Endodermal cell (in vitro differentiated cells): ENCODE measurements around the gene PEDS1. TPM values are rescaled to one million over a fixed set of nuclear protein-coding genes. Genes with fewer than 3 reads are reported as not detected.

Source experiments
- DNase-seq: peaks from one replicate; pipeline ENCODE4 v3.0.0-alpha.2; 2017
- H3K27ac ChIP-seq: 2 replicates; pipeline ENCODE4 v1.5.1; 2013; ENCODE audit warnings: mild to moderate bottlenecking, low read depth, low read length, moderate library complexity
- H3K27me3 ChIP-seq: 2 replicates; pipeline ENCODE4 v1.6.1; 2013; ENCODE audit warnings: mild to moderate bottlenecking, low read length, moderate library complexity; ENCODE audit not compliant: insufficient read depth, control insufficient read depth, poor library complexity, severe bottlenecking
- H3K36me3 ChIP-seq: 2 replicates; pipeline ENCODE4 v1.7.0; 2013; ENCODE audit warnings: mild to moderate bottlenecking, low read length, moderate library complexity; ENCODE audit not compliant: control insufficient read depth, insufficient read depth
- H3K4me1 ChIP-seq: one replicate; pipeline ENCODE4 v1.7.0; 2013; ENCODE audit warnings: low read length; ENCODE audit not compliant: control insufficient read depth, insufficient read depth
- H3K4me3 ChIP-seq: 2 replicates; pipeline ENCODE4 v1.5.1; 2013; ENCODE audit warnings: mild to moderate bottlenecking, low read length, moderate library complexity
- H3K9ac ChIP-seq: 2 replicates; pipeline ENCODE4 v1.6.1; 2013; ENCODE audit warnings: mild to moderate bottlenecking, low read length, moderate library complexity; ENCODE audit not compliant: poor library complexity, severe bottlenecking; ENCODE audit errors: extremely low read depth
- H3K9me3 ChIP-seq: 2 replicates; pipeline ENCODE4 v1.6.1; 2013; ENCODE audit warnings: mild to moderate bottlenecking, low read length, moderate library complexity; ENCODE audit not compliant: control insufficient read depth
- H3K27ac Mint-ChIP-seq: 2 replicates; pipeline ENCODE4 v1.8.0; 2020; ENCODE audit warnings: mixed read lengths
- H3K27me3 Mint-ChIP-seq: 2 replicates; pipeline ENCODE4 v1.8.0; 2021; ENCODE audit warnings: mild to moderate bottlenecking, mixed read lengths; ENCODE audit not compliant: insufficient read depth
- H3K36me3 Mint-ChIP-seq: 2 replicates; pipeline ENCODE4 v1.8.0; 2020; ENCODE audit warnings: low read depth, mixed read lengths
- H3K4me1 Mint-ChIP-seq: 2 replicates; pipeline ENCODE4 v1.8.0; 2020; ENCODE audit warnings: mixed read lengths
- H3K4me3 Mint-ChIP-seq: 2 replicates; pipeline ENCODE4 v1.8.0; 2020; ENCODE audit warnings: mild to moderate bottlenecking, moderate library complexity, mixed read lengths
- H3K9me3 Mint-ChIP-seq: 2 replicates; pipeline ENCODE4 v1.8.0; 2020; ENCODE audit warnings: mild to moderate bottlenecking, mixed read lengths
- WGBS, 2 experiments: methylation state at CpG; one replicate each; pipeline versions ENCODE4 v1.1.5 to v1.1.7; 2013; ENCODE audit warnings: missing lambda C conversion rate in 2 of 2, mixed read lengths in 1 of 2; ENCODE audit not compliant: insufficient coverage in 1 of 2, insufficient read length in 1 of 2; 5-methylcytosine and 5-hydroxymethylcytosine counted together
- total RNA-seq, 2 donors: library from RNA; stranded (reverse); fragmentation: NEBNext Ultra II Directional in 1 of 2; extraction: Animal tissue kit (Norgen Biotek cat#: 25700) in 1 of 2; gene quantifications; 2 replicates in 1 of 2; 3 replicates in 1 of 2; pipeline ENCODE4 v1.2.1, GENCODE V29; 2021
- TF ChIP-seq, protein P1 (sequence below): fragments of 200-600 bp; sonication (generic); conservative IDR thresholded peaks from 2 replicates; pipeline ENCODE4 v1.5.0; 2021; ENCODE audit warnings: antibody characterized with exemption, mild to moderate bottlenecking

The PEDS1 gene
- total RNA-seq, 2 donors from 2014 or later, result 28.0 to 30.9 TPM

DNA sequence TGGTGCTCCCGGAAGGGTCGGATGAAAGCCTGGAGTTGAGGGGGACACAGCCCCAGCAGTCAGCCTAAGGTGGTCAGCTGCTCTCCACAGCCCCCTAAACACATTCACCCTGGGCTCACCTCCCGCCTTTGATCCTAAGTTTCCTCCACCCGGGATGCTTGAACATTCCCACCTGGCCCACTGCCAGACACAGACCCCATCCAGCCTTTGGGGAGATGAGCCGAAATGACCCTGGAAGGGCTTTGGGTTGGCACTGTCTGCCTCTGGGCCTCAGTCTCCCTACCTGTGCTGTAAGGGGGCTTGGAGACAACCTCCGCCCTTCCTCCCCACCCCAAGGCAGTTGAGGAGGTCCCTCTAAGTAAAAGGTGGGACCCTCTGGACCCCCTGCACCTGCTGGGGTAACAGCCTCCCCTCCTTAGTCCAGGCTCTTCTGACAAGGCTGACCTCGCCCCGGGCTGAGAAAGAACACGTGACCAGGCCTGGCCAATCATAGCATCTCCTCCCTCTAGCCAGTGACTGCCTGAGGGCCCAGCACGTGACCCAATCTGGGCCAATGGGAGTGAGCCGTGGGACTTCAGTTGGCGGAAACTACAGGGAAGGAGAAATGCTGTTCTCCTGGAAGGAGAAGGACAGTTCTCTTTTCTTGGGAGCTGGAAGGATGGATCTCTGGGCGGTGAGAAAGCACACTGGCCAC, 23.7 kb downstream of the PEDS1 start:
- Histone ChIP-seq H3K27me3 (no peaks in the 10 kb centered on the region), H3K36me3 (peaks cover 53% of the 10 kb centered on the region), H3K9ac (no peak overlapping the region), H3K4me3 (no peak overlapping the region), H3K4me1 (no peaks in the 10 kb centered on the region), H3K27ac (no peak overlapping the region), H3K9me3 (no peaks in the 10 kb centered on the region)
- Mint-ChIP-seq H3K36me3 (peaks cover 69% of the 10 kb centered on the region), H3K4me3 (no peak overlapping the region), H3K27ac (no peak overlapping the region), H3K9me3 (no peaks in the 10 kb centered on the region), H3K4me1 (no peaks in the 10 kb centered on the region), H3K27me3 (peaks cover under 1% of the 10 kb centered on the region)
- DNase-seq, result peak; percentile 73
- WGBS, 2 experiments, result 92 to 97% methylated on average over 6 to 13 of the region's 13 CpGs
- TF ChIP-seq, protein P1, sequence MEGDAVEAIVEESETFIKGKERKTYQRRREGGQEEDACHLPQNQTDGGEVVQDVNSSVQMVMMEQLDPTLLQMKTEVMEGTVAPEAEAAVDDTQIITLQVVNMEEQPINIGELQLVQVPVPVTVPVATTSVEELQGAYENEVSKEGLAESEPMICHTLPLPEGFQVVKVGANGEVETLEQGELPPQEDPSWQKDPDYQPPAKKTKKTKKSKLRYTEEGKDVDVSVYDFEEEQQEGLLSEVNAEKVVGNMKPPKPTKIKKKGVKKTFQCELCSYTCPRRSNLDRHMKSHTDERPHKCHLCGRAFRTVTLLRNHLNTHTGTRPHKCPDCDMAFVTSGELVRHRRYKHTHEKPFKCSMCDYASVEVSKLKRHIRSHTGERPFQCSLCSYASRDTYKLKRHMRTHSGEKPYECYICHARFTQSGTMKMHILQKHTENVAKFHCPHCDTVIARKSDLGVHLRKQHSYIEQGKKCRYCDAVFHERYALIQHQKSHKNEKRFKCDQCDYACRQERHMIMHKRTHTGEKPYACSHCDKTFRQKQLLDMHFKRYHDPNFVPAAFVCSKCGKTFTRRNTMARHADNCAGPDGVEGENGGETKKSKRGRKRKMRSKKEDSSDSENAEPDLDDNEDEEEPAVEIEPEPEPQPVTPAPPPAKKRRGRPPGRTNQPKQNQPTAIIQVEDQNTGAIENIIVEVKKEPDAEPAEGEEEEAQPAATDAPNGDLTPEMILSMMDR, result no peak

DNA sequence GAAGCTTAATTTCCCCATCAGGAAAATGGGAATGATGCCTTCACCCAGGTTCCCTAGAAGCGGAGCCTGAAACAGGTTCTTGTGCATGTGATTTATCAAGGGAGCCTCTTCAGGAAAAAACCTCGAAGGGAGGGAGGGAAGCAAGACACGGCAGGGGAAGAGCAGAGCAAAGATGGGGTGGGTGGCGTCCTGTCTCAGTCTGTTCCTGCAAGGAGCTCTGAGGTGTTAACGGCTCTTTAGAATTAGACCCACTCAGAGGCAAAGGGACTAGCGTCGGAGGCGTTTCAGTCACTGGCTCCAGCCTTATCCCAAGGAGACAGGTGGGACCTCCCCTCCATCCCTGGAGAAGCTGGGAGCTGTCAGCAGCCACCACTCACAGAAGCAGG, 25.0 kb downstream of the PEDS1 start:
- peaks cover 74% of the 10 kb centered on the region for H3K36me3 Mint-ChIP-seq
- Histone ChIP-seq H3K9ac (no peak overlapping the region), H3K9me3 (no peaks in the 10 kb centered on the region), H3K4me1 (no peaks in the 10 kb centered on the region), H3K4me3 (no peak overlapping the region), H3K27me3 (no peaks in the 10 kb centered on the region), H3K27ac (no peak overlapping the region), H3K36me3 (peaks cover 57% of the 10 kb centered on the region)
- H3K27ac Mint-ChIP-seq, result no peak overlapping the region
- H3K9me3 Mint-ChIP-seq, result no peaks in the 10 kb centered on the region
- H3K27me3 Mint-ChIP-seq, result no peaks in the 10 kb centered on the region
- no peaks in the 10 kb centered on the region for H3K4me1 Mint-ChIP-seq
- 94 to 96% methylated on average over 3 to 8 of the region's 8 CpGs for WGBS, 2 experiments
- TF ChIP-seq, protein P1, result no peak
- no peak for DNase-seq
- no peak overlapping the region for H3K4me3 Mint-ChIP-seq

DNA sequence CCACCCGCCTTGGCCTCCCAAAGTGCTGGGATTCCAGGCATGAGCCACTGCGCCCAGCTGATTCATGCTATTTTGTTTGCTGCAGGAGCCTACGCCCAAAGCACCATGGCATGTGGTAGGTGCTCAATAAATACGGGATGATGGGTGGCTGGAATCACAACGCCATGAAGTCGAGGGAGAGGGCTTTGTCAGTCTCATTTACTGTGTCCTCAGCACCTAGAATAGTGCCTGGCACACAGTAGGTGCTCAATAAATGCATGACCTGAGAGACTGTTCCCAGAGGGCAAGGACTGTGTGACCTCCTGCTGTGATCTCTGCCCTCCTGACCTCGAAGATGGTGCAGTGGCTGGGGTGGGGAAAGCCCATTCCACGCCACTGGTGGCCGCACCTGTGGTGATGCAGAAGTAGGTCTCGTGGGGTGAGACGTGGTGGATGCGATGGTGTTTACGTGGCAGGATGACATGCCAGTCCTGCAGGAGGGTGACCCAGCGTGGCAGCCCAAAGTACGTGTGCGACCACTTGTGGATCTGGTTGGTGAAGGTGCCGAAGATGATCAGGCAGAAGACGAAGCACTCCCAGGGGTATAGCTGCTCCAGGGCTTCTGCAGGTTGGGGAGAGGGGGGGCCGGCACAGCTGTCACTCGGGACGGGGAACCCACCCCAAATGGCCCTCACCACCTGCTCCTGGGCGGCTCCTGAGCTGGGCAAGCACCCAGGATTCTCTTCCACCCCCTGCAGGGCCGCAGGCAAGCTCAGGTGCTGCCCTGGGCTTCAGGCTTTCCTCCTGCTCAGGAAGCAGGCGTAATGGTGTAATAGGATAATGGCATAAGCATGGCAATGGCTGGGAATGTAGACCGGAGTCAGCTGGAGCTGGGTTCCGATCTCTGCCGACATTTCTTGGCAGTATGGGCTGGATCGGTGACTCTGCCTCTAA, 25.7 kb downstream of the PEDS1 start:
- H3K36me3 Mint-ChIP-seq, result peaks cover 80% of the 10 kb centered on the region
- Histone ChIP-seq H3K4me1 (no peaks in the 10 kb centered on the region), H3K36me3 (peaks cover 61% of the 10 kb centered on the region), H3K9me3 (no peaks in the 10 kb centered on the region), H3K27ac (no peak overlapping the region), H3K9ac (no peak overlapping the region), H3K4me3 (no peak overlapping the region), H3K27me3 (no peaks in the 10 kb centered on the region)
- H3K27me3 Mint-ChIP-seq, result no peaks in the 10 kb centered on the region
- no peaks in the 10 kb centered on the region for H3K9me3 Mint-ChIP-seq
- H3K4me1 Mint-ChIP-seq, result no peaks in the 10 kb centered on the region
- TF ChIP-seq, protein P1, result no peak
- no peak for DNase-seq
- H3K4me3 Mint-ChIP-seq, result no peak overlapping the region
- H3K27ac Mint-ChIP-seq, result no peak overlapping the region
- WGBS, 2 experiments, result 95 to 97% methylated on average over 11 to 28 of the region's 28 CpGs
